DMS53 (cell line): ENCODE data around the gene EYS.
"Not testable (repeated sequence)": the region's sequence is repeated elsewhere in the genome, so short reads cannot be mapped to it uniquely, and the experiment has no call there.

Experiments
- DNase-seq: peaks from one replicate; lab custom pipeline; 2025; lab: John Stamatoyannopoulos, UW

The EYS gene

DNA sequence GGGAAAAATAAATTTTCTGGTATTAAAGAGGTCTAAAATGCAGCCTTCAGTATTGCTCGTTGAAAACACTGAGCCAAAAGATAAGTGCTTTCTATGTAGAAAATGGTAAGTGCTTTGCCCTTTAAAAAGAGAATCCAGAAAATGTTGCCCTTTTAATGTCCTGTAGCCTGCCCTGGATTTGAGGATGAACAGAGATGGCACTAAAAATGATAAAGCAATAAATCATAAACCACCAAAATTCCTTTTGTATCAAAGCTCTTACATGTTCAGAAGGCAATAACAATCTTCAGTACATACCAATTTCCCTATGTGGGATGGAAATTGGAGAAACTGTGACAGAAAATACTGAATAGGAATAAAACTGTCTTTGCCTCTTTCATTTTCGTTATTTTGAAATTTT, 1665.7 kb downstream of the EYS start:
- no peak for DNase-seq

DNA sequence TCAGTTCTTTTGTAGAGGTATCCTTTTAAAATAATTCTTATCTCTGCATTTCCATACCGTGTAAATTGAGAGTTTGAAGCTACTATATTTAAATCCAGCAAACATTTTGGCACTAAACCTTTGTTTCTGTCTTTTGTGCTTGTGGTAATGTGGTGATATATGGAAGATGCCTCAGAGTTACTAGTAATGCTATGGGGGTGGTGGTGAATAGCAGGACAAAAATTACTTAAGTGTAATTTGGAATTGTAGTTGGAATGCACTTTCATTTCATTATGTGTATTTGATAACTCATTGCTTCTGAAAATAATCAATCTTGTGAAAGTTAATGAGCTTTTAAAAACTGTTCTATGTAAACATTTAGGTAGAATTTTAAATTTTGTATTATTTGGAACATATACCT, 1666.9 kb downstream of the EYS start:
- no peak for DNase-seq

DNA sequence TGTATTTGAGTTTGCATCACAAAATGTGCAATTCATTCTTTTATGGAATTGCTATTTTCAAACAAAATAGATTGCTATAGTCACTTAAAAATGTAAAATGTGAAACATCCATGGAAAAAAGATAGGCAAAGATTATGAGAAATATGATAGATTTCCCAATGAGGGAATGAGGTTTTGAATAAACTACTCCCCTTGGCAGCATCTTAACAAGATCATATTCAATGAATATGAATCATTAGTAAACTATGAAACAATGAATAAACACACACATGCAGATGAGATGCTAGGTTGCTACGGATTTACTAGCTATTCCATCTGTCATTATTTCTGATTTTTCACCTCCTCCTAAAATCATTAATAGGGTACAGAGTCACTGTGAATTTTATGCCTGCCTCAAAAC, 1669.6 kb downstream of the EYS start:
- no peak for DNase-seq

DNA sequence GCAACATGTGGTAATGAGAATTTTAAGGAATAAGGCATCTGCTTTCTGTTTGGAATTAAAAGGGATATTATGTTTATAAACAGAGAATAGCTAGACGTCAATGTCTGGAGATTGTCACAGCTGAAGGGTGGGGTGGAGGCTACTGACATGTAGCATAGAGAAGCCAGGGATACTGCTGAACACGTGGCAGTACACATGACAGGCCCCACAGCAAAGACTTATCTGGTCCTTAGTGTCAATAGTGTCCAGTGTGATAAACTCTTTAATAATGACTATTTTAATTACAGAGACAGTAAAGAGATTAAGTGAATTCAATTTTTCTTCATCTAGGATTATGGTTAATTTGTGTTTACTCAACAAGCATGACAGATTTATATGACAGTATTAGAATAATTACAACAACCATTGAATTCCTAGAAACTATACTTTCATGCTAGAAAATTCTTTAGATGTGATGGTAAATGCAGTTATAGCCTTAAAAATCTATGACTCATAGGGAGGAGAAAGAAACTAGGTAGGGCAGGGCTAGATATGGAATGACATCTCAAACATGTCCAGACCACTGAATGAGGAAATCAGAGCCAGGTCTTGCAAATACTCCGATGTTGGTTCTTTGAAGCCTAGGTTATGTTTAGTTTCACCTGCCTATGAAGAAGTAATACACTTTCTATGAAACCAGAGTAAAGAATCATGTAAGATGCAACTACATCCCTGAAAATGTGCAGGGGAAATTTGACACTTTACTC, 1671.9 kb downstream of the EYS start:
- DNase-seq, result no peak

DNA sequence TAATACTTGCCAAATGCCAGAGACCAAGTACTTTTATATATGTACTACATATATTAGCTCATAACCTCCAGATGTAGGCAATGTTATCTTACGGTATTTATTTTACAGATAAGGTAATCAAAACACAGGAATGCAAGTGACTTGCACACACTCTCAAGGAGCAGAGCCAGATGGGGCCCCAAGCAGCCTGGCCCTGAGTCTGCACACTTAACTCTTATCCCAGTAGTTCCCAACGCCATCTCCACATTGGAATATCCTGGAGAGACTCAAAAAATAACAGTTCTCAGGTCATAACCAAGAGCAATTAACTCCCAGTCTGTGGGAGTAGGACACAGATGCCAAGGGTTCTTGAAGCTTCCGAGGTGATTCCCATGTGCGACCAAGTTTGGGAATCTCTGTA, 1672.7 kb downstream of the EYS start:
- DNase-seq, result no peak

DNA sequence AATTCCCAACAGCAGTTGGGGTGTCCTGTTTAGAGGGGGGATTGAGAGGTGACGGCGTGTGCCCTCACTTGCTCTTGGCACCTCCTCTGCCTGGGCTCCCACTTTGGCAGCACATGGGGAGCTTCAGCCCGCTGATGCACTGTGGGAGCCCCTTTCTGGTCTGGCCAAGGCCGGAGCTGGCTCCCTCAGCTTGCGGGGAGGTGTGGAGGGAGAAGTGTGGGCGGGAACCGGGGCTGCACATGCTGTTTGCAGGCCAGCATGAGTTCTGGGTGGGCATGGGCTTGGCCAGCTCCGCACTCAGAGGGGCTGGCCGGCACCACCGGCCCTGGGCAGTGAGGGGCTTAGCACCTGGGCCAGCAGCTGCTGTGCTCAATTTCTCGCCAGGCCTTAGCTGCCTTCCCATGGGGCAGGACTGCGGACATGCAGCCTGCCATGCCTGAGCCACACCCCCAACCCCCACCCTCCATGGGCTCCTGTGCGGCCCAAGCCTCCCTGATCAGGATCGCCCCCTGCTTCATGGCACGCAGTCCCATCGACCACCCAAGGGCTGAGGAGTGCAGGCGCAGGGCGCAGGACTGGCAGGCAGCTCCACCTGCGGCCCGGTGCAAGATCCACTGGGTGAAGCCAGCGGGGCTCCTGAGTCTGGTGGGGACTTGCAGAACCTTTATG, 1675.9 kb downstream of the EYS start:
- not testable (repeated sequence) for DNase-seq

DNA sequence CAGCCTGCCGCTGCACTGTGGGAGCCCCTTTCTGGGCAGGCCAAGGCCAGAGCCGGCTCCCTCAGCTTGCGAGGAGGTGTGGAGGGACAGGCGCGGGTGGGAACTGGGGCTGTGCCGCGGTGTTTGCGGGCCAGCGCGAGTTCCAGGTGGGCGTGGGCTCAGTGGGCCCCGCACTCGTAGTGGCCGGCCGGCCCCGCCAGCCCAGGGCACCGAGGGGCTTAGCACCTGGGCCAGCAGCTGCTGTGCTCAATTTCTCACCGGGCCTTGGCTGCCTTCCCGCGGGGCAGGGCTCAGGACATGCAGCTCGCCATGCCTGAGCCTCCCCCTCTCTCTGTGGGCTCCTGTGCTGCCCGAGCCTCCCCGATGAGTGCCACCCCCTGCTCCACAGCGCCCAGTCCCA, 1683.3 kb downstream of the EYS start:
- no peak for DNase-seq

DNA sequence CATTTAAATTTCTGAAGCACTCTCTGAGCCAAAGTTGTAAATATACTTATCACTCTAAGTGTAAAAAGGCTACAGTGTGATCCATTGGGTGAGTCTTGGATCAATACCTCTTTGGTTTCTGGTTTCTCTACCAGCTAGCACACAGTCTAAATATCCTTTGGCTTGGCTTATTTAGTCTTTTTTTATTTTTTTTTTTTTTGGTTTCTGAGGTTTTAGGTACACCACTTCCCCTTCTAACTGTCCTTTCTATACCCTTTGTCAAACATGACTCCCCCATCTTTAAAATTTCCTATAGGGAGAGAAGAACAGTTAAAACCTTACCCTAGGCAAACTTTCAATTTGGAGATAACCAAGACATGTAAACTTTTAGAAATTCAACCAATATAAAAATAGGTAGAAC, 1692.4 kb downstream of the EYS start:
- DNase-seq, result no peak

DNA sequence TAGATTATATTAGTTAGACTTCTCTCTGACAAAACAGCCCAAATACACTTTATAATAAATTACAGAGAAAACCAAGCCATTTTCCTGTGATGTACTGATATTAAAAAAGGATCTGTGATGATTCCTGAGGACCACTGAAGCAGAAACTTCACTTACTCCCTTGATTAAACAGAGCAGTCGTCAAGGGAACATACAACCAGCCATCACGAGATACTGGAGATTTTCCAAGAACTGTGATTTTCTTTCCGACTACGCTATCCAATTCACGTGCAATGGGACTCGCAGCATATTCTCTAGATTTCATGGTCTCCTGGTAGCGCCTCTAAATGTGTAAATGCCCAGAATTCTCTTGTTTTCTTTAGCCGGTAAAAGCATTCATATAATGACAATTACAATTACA, 1694.0 kb downstream of the EYS start:
- no peak for DNase-seq

DNA sequence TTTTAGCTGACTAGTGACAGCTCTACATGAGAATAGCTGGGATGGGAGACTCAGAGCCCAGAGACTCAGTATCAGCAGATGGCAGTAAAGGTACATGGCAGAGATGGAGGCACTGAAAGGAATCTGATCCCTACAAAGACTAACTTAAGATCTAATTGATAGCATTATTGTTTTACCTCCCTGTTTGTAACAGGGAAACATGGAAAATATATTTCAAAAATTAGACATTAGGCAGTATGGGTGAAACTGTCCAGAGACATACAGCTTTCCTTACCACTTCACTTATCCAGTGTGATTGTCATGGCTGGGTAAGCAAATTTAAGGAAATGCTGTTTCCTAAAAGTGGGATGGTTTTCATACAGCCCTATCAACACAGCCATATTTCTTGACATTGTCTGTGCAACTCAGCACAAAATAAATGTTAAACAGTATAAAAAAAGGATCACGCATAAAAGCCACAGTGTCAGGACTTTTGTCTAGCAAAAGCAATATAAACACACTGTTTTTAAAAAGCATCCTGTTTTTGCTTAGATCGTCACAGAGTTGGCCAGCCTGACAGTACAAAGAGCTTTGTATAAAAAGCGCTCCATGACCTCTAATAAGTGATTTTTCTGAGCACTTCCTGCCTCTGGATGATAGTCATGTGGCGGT, 1694.5 kb downstream of the EYS start:
- peak; percentile 74 for DNase-seq

DNA sequence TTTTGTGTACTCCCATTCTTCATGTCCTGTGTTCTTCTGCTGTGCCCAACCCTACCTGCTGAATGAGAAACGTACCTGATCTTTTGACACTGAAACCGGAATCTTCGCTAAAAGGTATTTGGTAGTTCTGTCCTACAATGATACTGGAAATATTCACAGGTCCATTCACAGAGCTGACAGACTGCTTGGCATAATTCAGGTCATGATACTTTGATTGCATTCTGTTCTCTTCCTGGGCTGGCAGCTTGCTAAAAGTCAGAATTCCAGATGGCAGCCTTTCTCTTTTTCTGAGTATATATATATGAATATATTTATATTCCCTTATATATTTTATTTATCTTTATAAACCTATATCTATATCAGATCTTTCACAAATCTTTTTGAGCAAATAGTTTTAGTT, 1696.4 kb downstream of the EYS start:
- no peak for DNase-seq

DNA sequence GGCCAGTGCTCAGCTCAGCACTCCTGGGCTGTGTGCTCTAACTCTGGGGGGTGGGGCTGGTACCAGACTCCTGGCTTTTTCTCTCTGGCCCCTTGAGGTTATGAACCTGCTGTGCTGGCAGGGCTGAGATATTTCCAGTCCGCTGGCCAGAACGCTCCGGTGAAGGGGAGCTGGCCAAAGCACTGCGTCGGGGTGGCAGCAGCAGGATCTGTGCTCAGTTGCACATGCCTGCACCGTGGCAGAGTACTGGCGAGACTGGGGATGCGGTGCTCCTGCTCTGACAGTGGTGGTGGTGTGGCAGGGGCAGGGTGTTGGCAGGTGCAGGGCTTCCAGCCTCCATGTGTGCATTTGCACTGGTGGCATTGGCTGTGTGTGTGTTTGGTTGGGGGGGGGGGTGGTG, 1697.0 kb downstream of the EYS start:
- DNase-seq, result no peak

DNA sequence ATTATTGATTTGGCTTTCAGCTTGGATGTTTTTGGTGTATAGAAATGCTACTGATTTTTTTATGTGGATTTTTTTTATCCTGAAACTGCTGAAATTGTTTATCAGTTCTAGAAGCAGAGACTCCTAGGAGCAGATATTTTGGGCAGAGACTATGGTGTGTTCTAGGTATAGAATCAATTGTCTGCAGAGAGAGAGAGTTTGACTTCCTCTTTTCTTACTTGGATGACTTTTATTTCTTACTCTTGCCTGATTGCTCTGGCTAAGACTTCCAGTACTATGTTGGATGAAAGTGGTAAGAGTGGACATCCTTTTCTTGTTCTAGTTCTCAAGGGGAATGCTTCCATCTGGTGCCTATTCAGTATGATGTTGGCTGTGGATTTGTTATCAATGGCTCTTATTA, 1700.8 kb downstream of the EYS start:
- no peak for DNase-seq

DNA sequence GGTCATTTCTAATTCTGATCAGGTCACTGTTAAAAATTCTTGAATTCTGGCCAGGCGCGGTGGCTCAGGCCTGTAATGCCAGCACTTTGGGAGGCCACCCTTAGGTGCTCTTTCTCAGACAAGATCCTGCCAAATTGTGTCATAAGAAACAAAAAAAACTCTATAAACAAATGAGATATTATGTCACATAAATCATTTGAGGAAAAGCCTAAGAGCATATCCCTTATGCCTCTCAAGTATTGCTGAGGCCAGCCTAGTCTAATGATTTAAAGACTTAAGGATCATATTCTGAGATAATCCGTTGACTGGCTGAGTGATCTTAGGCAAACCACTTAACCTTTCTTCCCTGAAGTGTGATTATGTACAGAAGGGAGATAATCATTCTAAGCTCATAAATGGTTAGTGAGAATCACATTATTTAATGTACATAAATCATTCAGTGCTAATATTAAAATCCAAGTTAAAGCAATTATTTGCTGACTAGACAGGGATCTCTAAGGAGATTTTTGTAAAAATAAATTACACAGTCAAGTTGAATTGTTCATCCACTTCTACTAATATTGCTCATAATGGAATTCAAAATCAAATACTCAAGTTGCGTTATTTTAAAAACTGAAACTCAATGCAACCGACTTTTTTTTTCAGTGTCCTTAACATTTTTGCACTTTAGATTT, 1706.1 kb downstream of the EYS start:
- DNase-seq, result no peak

DNA sequence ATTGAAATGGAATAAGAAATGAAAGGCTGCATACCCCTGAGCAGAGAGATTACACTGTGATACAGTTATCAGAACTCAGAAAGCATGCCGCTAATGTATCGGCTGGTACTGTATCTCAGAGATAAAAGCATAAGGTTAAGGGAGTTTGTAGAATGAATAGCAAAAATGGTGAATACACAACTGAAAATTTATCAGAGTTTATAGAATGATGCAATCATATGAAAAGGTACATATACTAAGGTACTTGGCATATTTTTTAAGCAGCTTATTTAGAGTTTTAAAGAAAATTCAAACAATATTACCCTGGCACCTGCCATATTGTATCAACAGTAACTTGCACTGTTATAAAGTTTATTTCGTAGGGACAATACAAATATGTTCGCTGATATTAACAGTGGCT, 1707.4 kb downstream of the EYS start:
- DNase-seq, result no peak

DNA sequence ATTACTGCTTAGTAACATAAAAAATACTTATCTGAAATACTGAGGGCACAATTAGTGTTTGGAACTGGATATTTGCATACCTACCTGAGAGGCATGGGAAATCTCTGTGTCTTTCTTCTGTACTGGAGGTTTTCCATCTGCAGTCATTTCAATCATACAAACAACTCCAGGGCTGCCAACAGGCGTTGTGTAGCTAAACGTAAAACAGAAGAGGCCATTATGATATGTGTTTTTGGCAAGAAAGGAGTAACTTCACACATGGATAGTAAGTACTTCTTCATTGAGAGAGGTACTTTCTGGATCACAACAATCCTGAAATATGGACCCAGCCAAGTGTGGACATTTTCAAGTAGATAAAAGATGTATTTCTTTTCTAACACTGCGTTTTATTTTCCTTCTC, 1708.0 kb downstream of the EYS start:
- no peak for DNase-seq

DNA sequence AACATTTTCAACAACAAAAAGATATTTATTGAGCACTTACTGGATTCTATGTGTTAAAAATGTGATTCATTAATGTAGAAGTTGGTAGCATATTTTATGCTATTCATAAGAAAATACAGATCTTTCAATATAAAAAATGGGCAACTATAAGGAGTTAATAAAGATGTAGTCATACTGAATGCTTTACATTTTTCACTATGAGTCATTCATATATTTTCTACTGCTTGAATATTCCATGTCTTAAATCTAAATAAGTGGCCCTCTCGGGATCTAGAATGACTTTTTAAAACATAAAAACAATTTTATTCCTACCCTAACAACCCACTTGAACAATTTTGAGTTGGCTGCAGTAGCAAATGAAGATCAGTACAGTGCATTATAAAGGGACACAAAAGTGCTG, 1709.3 kb downstream of the EYS start:
- DNase-seq, result no peak

DNA sequence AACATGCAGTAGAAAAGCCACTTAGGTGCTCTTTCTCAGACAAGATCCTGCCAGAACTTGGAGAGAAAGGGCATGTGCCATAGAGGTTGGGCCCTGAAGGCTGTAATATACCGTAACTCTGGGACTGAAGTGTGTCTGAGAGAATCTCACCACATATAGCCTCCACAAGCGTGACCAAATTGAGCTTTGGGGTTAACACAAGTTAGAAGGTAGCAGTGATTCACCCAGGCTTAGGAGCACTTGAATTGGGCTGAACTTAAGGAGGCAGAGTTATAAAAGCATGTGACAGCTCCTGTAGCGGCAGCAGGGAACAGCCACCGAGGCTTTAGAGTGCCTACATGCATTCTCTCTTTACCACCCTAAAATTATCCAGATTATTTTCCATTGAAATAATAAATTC, 1709.8 kb downstream of the EYS start:
- DNase-seq, result no peak

DNA sequence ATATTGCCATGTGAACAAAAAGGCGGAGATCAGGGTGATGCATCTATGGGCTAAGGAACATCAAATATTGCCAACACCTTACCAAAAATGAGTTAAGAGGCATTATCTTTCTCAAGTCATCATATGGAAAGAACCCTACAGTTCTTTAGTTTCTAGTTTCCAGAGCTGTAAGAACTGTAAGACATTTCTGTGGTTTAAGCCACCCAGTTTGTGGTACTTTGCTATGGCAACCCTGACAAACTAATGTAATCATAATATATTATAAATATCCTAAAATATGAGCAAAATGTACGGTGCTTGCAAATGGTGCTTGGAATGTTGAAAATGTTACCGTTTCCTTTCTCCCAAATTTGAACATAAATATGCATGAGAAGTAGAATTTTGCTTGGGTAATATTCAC, 1721.8 kb downstream of the EYS start:
- DNase-seq, result no peak

DNA sequence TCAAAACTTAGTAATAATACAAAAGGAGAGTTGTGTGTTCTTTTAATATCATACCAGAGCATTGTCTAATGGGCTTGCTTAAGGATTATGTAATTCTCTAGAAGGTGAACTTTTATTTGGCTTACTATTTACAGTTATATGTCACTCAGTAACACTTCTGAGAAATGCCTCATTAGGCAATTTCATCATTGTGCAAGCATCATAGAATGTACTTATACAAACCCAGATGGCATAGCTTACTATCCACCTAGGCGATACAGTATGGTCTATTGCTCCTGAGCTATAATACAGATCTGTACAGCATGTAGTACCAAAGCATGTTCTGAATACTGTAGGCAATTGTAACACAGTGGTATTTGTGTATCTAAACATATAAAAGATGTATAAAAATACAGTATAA, 1731.3 kb downstream of the EYS start:
- no peak for DNase-seq

DNA sequence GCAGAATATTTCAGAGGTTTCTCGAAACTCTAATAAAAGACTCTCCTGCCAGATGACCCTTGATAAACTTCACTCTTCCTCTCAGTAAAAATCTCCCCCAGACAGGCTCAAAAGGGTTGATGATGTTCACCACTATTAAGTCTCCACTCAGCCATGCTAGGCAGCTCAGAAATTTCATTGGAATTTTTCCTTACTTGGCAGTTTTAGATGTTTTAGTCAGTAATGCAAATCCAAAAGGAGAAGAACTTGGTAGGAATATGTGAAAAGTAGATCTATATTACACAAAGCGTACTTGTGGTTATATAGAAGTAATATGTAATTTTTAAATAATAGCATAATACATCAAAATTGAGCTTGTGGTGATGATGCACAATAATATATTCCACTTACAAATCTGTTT, 1738.4 kb downstream of the EYS start:
- DNase-seq, result no peak

DNA sequence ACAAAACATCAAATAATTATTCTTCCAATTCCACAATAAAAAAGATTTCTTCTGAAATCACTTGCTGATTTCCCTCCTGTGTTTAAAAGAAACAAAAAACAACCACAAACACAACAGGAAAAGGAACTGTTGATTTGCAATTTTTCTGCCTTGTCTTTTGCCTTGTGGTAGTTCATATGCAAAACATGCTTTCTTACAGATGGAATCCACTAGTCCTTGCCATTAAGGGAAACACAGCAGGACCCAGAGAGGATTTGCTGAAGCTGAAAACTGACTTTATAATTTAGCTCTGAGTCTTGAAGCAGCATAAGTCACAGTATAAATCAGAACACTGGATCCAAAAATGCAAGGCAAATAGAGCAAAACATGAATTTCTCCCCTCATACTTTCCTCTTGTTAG, 1742.7 kb downstream of the EYS start:
- no peak for DNase-seq

DNA sequence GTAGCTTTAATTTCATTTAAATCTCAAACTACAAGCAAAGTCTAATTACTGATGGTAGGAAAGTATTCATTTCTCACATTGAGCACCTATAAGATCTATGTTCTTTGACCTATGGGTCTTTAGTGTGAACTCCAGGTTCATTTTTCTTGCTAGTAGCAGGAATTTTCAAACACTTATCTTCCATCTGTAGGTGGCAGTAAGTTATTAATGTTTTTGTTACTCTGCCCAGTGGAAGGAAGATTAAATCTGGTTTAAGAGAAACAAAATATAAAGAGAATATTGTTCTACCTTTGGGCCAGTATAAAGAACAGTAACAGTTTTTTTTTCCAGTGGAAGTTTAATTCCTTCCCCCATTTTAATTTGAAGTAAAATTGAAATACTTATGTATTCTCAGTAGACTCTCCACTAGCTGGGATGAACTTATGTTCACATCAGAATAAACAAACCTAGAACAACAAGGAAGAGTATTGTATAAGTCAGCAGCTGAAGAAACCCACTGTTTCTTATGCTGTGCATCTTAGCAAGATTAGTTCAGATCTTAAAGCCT, 1743.2 kb downstream of the EYS start:
- no peak for DNase-seq
